VCaP (cell line): ENCODE results near the gene DDX10.

Experiments
- H3K27ac ChIP-seq: fragments of 450-650 bp; 2 replicates; pipeline ENCODE4 v1.5.1; 2017
- TF ChIP-seq, protein P1 (sequence below): fragments of 450-650 bp; conservative IDR thresholded peaks from 2 replicates; pipeline ENCODE4 v1.5.1; 2017; ENCODE audit warnings: mild to moderate bottlenecking, moderate library complexity

Gene DDX10

GRCh38 chr11:108679045-108679444, 14.2 kb downstream of the DDX10 start:
- no peak overlapping the region for H3K27ac ChIP-seq
- TF ChIP-seq, protein P1, sequence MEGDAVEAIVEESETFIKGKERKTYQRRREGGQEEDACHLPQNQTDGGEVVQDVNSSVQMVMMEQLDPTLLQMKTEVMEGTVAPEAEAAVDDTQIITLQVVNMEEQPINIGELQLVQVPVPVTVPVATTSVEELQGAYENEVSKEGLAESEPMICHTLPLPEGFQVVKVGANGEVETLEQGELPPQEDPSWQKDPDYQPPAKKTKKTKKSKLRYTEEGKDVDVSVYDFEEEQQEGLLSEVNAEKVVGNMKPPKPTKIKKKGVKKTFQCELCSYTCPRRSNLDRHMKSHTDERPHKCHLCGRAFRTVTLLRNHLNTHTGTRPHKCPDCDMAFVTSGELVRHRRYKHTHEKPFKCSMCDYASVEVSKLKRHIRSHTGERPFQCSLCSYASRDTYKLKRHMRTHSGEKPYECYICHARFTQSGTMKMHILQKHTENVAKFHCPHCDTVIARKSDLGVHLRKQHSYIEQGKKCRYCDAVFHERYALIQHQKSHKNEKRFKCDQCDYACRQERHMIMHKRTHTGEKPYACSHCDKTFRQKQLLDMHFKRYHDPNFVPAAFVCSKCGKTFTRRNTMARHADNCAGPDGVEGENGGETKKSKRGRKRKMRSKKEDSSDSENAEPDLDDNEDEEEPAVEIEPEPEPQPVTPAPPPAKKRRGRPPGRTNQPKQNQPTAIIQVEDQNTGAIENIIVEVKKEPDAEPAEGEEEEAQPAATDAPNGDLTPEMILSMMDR, result no peak

DNA sequence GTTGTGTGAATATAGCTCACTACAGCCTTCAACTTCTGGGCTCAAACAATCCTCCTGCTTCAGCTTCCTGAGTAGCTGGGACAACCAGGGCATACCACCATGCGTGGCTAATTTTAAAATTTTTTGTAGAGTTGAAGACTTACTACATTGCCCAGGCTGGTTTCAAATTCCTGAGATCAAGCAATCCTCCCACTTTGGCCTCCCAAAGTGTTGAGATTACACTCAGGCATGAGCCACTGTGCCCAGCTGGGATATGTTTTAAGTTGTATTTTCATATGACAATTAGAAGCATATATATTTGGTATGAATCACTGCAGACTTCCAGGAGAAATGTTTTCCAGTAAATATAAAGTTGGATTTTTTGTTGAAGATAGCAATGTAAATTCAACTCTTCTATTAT, 15.4 kb downstream of the DDX10 start:
- TF ChIP-seq, protein P1, result no peak
- H3K27ac ChIP-seq, result no peak overlapping the region

GRCh38 chr11:108685419-108686130, 20.7 kb downstream of the DDX10 start:
- TF ChIP-seq, protein P1, result no peak
- no peak overlapping the region for H3K27ac ChIP-seq

DNA sequence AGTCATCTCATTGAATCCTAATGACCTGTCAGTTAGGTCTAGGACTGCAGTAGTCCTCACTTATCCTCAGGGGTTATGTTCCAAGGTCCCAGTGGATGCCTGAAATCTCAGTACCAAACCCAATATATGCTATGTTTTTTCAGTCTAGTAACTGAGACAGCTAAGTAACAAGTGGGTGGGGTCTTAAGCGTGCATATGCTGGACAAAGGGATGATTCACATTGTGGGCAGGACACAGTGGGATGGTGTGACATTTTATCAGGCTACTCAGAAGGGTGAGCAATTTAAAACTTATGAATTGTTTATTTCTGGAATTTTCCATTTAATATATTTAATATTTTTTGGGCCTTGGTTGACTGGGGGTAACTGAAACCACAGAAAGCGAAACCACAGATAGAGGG, 29.0 kb downstream of the DDX10 start:
- TF ChIP-seq, protein P1, result no peak
- H3K27ac ChIP-seq, result no peak overlapping the region

- TF ChIP-seq, protein P1, result no peak
- no peak overlapping the region for H3K27ac ChIP-seq
These were observed 30.0 kb downstream of the DDX10 start for GRCh38 chr11:108694846-108695245.

GRCh38 chr11:108697872-108698473, 33.1 kb downstream of the DDX10 start:
- TF ChIP-seq, protein P1, result peak; percentile 99

GRCh38 chr11:108698844-108699642, 34.2 kb downstream of the DDX10 start:
- TF ChIP-seq, protein P1, result no peak
- H3K27ac ChIP-seq, result no peak overlapping the region

More at GRCh38 chr11:108697872-108698473, 33.1 kb downstream of the DDX10 start:
- H3K27ac ChIP-seq, result no peak overlapping the region
